Suppressor macrophage treated with lipopolysaccharide for 1 hour (primary cell): ENCODE results near the gene SLC24A2.
"Not testable (repeated sequence)": the region's sequence is repeated elsewhere in the genome, so short reads cannot be mapped to it uniquely, and the experiment has no call there.

Experiments
- DNase-seq, 3 donors: peaks; one replicate each; pipeline ENCODE4 v3.0.0-alpha.2; 2020 to 2022

SLC24A2 gene

GRCh38 chr9:19788614-19789271, at the start of gene SLC24A2:
Gene SLC24A2 (minus strand): TSS chr9:19789037.
- DNase-seq = no peak

- not testable (repeated sequence) for DNase-seq
Measured at GRCh38 chr9:19833331-19833730, 44.5 kb upstream of the SLC24A2 start.

DNA sequence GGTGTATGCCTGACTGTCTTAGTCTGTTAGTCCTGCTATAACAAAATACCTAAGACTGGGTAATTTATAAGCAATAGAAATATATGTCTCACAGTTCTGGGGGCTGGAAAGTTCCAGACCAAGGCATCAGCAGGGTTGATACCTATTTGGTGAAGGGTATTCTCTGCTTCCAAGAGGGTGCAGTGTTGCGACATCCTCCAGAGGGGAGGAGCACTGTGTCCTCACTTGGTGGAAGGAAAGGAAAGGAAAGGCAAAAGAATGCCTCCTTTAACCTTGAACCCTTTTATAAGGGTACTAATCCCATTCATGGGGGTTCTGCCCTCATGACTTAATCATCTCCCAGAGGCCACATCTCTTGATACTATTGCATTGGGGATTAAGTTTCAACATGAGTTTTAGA, 42.0 kb upstream of the SLC24A2 start:
- no peak for DNase-seq

DNA sequence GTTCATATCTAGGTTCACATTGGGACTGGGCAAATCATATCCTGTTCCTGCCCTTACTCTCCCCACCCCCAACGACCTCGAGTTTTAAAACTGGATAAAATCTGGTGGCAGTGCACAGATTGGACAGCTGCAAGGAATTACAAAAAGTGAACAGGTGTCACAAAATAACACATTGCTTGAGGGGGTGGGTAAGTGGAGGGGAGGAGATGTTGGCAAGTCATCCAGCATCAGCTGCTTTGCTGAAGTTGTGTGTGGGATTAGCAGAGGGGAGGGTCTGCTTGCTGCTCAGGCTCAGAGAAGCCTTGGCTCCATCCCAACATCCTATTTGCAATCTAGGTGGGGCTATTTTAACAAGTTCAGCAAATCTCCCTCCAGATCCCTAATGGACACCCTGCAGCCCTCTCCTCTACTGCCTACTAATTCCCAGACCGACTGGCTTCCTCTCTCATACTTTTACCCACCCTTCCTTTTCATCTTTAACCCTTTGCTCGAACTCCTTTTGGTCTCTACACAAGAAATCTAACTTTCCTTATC, 39.8 kb upstream of the SLC24A2 start:
- DNase-seq = no peak

GRCh38 chr9:19816769-19817168, 27.9 kb upstream of the SLC24A2 start:
- DNase-seq = no peak

- DNase-seq = no peak
Measured at GRCh38 chr9:19812194-19812593, 23.4 kb upstream of the SLC24A2 start.

DNA sequence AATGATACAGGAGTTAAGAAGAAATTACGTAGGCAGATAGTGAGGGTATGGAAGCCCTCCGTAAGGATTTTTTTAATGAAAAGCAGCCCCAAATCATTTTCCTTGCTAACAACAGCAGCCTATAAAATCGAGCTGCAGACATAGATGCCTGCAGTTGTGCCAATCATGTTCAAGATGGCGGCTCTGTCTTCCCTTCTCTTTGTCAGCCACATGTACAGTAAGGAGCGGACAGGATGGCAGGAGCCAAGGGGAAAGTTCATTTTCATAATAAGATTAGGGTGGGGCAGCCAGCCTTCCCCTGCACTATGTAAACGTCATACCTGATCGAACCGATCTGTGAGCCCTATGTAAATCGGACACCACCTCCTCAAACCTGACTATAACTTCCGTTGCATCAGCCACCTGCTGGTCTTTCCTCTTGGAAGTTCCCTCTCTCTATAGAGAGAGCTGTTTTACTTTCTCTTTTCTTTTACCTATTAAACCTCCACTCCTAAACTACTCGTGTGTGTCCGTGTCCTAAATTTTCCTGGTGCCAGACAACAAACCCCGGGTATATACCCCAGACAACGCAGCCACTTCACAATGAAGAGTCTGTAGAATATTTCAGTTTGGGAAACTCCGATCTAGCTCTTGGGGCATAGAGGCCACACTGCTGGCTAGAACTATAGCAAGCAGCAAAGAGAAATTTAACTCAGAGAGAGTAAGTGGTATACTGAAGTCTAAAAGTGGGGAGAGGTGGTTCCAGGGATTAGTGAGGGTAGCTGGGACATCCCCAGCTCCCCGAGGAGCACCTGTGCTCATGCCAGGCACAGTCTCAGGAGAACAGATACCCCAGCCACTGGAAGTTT, 20.8 kb upstream of the SLC24A2 start:
- DNase-seq = no peak

DNA sequence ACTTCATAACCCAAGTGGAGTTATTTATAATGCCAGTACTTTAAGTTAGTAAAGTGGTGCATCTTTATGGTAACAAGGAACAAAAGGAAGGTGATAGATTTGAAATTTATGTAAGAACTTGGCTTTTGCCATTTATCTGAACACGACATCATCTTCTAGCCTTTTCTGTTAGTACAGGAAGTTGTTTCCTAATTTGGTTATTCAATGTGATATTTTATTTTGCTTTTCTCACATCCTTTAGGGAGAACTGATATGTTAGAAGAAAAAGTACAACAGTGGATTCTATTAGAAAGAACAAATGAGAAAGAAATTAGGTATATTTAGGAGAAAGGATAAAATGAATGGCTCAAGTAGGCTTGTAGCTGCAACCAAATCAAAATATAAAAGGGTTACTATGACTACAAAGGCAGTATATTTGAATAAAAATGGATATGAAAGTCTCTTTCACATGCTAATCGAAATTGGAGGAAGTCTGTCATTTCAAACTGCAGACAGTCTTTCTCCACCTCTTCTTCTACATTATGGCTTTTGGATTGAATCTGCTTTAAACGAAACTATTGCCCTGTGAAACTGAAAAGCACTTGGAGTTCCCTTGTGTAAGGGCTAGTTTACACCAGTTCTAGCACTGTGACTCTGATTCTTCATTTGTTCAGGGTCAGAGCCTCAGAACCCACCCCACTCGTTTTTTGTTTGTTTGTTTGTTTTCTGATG, 18.5 kb upstream of the SLC24A2 start:
- no peak for DNase-seq

GRCh38 chr9:19804431-19804830, 15.6 kb upstream of the SLC24A2 start:
- no peak for DNase-seq

GRCh38 chr9:19800884-19801283, 12.0 kb upstream of the SLC24A2 start:
- no peak for DNase-seq

DNA sequence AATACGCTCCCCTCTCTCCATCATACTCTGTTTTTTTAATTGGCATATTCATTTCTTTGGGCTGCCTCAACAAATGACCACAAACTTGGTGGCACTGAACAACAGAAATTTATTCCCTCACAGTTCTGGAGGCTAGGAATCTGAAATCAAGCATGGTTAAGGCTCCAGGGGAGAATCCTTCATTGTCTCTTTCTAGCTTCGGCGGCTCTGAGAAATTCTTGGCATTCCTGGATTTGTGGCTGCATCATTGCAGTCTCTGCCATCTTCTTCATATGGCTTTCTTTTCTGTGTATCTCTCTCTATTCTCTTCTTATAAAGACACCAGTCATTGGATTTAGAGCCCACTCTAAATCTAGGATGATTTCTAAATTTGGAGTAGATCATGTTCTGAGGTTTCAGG, 10.9 kb upstream of the SLC24A2 start:
- no peak for DNase-seq

- DNase-seq = no peak
Measured at GRCh38 chr9:19788152-19788551, 685 bp downstream of the SLC24A2 start.

GRCh38 chr9:19787672-19788071, 1.2 kb downstream of the SLC24A2 start:
- peak in 1 of 3 donors; percentile 3 for DNase-seq

- no peak for DNase-seq
Measured at GRCh38 chr9:19785230-19785629, 3.6 kb downstream of the SLC24A2 start.

DNA sequence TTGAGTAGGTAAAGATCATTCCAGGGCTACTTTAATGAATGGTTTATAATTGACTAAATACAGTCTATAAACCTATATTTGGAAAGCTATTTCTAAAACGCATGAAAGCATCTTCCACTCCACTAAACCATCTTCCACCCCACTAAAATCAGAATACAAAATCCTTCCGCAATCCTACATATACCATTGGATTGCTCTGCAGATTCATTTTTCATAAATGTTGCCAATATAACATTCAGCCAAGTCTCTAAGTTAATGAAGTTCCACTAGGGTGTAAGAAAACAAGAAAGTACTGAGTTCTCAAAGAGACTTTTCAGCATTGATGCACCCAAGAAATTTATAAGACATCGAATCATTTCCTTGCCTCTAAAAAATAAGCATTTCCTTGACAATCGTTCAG, 4.7 kb downstream of the SLC24A2 start:
- no peak for DNase-seq

DNA sequence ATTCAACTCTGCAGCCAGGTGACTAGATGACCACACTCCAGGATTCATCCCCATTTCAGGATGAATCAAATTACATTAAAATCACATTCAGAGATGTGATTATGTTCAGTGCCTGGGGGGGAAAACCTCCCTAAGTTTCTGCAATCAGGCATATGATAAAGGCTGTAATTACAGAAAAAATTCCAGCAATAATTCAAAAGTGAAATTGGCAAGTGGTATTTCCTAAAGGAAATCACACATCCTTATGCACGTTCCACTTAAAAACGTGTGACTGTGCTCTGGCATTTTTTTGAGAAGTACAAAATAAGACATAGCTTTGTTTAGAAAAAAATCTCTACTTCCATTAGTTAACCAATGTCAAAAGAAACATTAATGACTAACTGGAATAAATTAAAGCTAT, 5.3 kb downstream of the SLC24A2 start:
- DNase-seq = no peak

DNA sequence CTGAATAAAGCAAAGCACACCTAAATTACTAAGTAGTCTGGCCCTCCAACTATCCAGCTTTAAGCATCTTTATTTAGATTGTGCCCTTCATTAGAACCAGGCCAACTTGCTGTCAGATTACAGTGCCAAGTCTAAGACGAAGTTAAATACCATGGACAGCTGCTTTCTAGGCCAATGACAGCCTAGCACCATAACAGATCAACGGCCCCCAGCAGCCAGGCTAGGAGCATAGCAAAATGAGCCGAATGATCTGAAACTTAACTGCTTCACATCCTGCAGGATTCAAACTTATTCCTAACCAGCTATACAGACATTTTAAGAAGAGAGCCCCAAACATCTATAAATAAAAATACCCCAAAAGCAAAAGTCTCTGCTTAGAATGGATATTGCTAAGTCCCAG, 6.8 kb downstream of the SLC24A2 start:
- DNase-seq = no peak

- DNase-seq = no peak
Measured at GRCh38 chr9:19781240-19781639, 7.6 kb downstream of the SLC24A2 start.

DNA sequence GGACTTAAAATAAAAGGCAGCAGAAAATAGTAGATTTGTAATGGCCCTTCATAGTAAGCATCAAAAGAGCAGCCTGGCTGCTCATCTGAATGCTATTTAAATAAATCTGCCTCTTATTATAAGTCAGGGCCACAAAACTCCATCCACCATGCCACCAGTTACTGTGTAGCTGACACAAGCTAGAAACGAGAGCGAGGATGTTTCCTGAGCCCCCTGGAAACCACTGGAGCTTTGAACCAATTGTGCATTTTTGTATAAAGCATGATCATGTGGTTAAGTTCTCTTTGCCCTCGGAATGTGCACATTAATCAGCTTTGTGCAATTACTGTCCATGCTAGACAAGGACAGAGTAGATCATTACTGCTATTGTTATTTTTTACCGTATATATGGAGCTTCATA, 17.4 kb downstream of the SLC24A2 start:
- no peak for DNase-seq

GRCh38 chr9:19770973-19771372, 17.9 kb downstream of the SLC24A2 start:
- no peak for DNase-seq

DNA sequence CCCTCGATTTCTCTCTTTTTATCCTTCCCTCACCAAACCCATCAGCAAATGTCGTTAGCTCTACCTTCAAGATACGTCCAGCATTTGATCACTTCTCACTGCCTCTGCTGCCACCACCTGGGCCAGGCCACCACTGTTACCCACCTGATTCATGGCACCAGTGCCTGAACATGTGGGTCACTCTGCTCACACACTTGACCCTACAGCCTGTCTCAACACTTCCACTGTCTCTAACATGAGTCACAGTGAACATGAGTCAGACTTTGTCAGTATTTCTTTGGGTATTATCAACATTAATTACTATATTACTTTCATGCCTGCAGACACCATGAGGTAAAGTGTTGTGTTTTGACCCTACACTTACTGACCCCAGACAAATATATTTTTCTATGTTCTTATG, 19.6 kb downstream of the SLC24A2 start:
- DNase-seq = no peak

- DNase-seq = no peak
Measured at GRCh38 chr9:19768798-19769197, 20.0 kb downstream of the SLC24A2 start.

GRCh38 chr9:19759066-19759465, 29.8 kb downstream of the SLC24A2 start:
- no peak for DNase-seq

DNA sequence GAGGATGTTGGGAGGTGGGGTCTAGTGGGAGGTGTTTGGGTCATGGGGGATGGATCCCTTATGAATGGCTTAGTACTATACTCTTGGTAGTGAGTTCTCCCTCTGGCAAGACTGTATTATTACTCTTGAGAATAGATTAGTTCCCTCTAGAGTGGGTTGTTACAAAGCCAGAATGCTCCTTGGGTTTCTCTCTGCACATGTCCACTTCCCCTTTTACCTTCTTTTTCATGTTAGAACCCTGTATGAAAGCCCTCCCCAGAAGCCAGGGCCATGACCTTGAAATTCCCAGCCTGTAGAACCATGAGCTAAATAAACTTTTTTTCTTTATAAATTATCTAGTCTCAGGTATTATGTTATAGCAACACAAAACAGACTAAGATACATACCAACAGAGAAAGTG, 31.1 kb downstream of the SLC24A2 start:
- no peak for DNase-seq
